Uterus (tissue), 4 donors: ENCODE data around the gene PCDHB16. TPM values are rescaled to one million over a fixed set of nuclear protein-coding genes. Genes with fewer than 3 reads are reported as not detected.
A peak's percentile ranks its signal among the peaks of the same experiment; 100 is the strongest.
"Not testable (repeated sequence)": the region's sequence is repeated elsewhere in the genome, so short reads cannot be mapped to it uniquely, and the experiment has no call there.

Experiments
- DNase-seq, 2 donors: peaks; one replicate each; pipeline ENCODE4 v3.0.0-alpha.2; 2019 to 2020
- H3K27ac ChIP-seq, 2 donors: fragments of 200-600 bp; sonication (generic); 1 replicate in 1 of 2; 2 replicates in 1 of 2; pipeline ENCODE4 v1.5.1; 2016 to 2018
- H3K27me3 ChIP-seq, 2 donors: fragments of 200-600 bp; sonication (generic); one replicate each; pipeline ENCODE4 v1.5.1; 2018 to 2019; ENCODE audit warnings: control low read depth in 1 of 2
- H3K36me3 ChIP-seq, 2 donors: fragments of 200-600 bp; sonication (generic); one replicate each; pipeline ENCODE4 v1.5.1; 2019; ENCODE audit warnings: control low read depth in 1 of 2
- H3K4me1 ChIP-seq, 2 donors: fragments of 200-600 bp; sonication (generic); one replicate each; pipeline ENCODE4 v1.5.1; 2018 to 2019; ENCODE audit warnings: control low read depth in 1 of 2
- H3K4me3 ChIP-seq, 2 donors: fragments of 200-600 bp; sonication (generic); 1 replicate in 1 of 2; 2 replicates in 1 of 2; pipeline ENCODE4 v1.5.1; 2018 to 2019; ENCODE audit warnings: mild to moderate bottlenecking in 1 of 2
- H3K9me3 ChIP-seq, 2 donors: fragments of 200-600 bp; sonication (generic); one replicate each; pipeline ENCODE4 v1.5.1; 2019; ENCODE audit warnings: control low read depth in 1 of 2
- POLR2A ChIP-seq, 2 donors: fragments of 450-650 bp; IDR thresholded peaks; one replicate each; pipeline ENCODE4 v1.6.1; 2016; ENCODE audit warnings: antibody characterized with exemption in 2 of 2, mild to moderate bottlenecking in 1 of 2, moderate library complexity in 1 of 2
- intact Hi-C: fragments of 100-400 bp; cut with DNase I; formaldehyde crosslinking; loops from one replicate; pipeline ENCODE4 v1.15.1; 2023; ENCODE audit warnings: low total_unique reads
- total RNA-seq, 4 donors: library from RNA; depleted of rRNA in 3 of 4; stranded (reverse); fragments of >200 nt in 3 of 4; gene quantifications; one replicate each; pipeline versions ENCODE4 v1.1.0 to v1.2.4, GENCODE V29; 2014 to 2023
- TF ChIP-seq, protein P1 (sequence below), 4 experiments: fragments of 200-600 bp in 2 of 4; fragments of 450-650 bp in 2 of 4; sonication (generic) in 2 of 4; IDR thresholded peaks; one replicate each; pipeline ENCODE4 v1.5.1; 2016 to 2019; ENCODE audit warnings: antibody characterized with exemption in 4 of 4, mild to moderate bottlenecking in 2 of 4, moderate library complexity in 1 of 4
- donor health status: DM: yes; HTN: yes; CAD: no.

The PCDHB16 gene
- total RNA-seq, 4 donors from 2014 or later, result 3.8 to 10.2 (median 5.0) TPM

DNA sequence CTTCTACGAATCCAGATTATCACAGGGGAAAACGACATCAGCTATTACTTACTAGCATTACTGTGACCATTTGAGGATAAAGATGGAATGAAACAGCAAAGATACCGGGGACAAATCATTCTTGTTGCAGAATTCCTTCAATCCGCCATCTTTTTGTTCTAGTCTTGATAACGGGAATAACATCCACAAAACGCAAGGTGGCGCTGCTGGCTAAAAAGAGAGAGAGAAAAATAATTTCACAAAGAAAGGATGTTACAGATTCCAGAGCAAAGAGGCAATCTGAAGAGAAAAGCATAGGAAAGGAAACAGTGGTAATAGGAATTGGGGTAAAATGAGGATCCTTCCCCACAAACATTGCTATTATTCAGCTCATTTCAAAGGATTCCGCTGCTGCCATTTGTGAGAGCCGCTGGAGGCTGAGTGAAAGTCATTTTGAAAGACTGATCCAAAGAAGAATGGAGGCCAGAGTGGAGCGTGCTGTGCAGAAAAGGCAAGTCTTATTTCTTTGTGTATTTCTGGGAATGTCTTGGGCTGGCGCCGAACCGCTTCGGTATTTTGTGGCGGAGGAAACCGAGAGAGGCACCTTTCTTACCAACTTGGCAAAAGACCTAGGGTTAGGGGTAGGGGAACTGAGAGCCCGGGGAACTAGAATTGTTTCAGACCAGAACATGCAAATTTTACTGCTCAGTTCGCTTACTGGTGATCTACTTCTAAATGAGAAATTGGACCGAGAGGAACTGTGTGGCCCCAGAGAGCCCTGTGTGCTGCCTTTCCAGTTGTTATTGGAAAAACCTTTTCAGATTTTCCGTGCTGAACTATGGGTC, 9.6 kb upstream of the PCDHB16 start, which contains the start of gene PCDHB7:
PCDHB7 (plus strand) TSS at position 264 of the 824 bp plus-strand sequence; CDS start at position 456, 192 bp downstream.
- H3K36me3 ChIP-seq, result no peaks in the 10 kb centered on the region
- no peaks in the 10 kb centered on the region for H3K4me1 ChIP-seq
- TF ChIP-seq, protein P1, sequence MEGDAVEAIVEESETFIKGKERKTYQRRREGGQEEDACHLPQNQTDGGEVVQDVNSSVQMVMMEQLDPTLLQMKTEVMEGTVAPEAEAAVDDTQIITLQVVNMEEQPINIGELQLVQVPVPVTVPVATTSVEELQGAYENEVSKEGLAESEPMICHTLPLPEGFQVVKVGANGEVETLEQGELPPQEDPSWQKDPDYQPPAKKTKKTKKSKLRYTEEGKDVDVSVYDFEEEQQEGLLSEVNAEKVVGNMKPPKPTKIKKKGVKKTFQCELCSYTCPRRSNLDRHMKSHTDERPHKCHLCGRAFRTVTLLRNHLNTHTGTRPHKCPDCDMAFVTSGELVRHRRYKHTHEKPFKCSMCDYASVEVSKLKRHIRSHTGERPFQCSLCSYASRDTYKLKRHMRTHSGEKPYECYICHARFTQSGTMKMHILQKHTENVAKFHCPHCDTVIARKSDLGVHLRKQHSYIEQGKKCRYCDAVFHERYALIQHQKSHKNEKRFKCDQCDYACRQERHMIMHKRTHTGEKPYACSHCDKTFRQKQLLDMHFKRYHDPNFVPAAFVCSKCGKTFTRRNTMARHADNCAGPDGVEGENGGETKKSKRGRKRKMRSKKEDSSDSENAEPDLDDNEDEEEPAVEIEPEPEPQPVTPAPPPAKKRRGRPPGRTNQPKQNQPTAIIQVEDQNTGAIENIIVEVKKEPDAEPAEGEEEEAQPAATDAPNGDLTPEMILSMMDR (IDR thresholded peaks at IDR 0.05), result peak in 1 of 4 experiments; percentile 25
- TF ChIP-seq POLR2A (IDR thresholded peaks at IDR 0.05), result no peak
- peak in 1 of 2 donors; percentile 34 for DNase-seq
- intact Hi-C loops, result no loop called here
- no peak within 1 kb of the TSS for H3K27ac ChIP-seq
- peaks cover 0 to 5% of the 10 kb centered on the region in 2 donors for H3K27me3 ChIP-seq
- H3K9me3 ChIP-seq, result peaks cover 3 to 29% of the 10 kb centered on the region in 2 donors
- peak within 1 kb of the TSS in 1 of 2 donors; percentile 5 for H3K4me3 ChIP-seq

GRCh38 chr5:141174291-141175104, 7.7 kb upstream of the PCDHB16 start:
- H3K27ac ChIP-seq, H3K27me3 ChIP-seq, intact Hi-C loops, DNase-seq, H3K36me3 ChIP-seq, H3K4me3 ChIP-seq, H3K4me1 ChIP-seq: not testable (repeated sequence)
- peaks cover 3 to 38% of the 10 kb centered on the region in 2 donors for H3K9me3 ChIP-seq

DNA sequence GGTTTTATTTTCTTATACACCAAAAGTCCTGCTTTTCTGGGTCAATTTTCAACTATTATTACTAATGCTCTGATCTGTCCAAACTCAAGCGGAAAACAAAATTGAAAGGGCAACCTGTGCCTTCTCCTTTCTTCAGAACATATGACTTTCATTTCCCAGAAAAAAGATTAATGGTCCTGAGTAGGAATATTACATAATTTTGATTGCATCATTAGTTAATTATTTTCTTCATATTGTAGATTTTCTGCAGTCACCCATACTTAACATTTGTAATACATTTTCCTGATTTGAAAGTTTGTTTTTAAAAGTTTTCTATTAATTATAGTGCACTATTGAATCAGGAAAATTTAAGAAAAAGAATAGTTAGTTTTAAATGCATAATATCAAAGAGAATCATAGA, 6.3 kb upstream of the PCDHB16 start:
- no peaks in the 10 kb centered on the region for H3K36me3 ChIP-seq
- no peak overlapping the region for H3K4me3 ChIP-seq
- peaks cover 0 to 5% of the 10 kb centered on the region in 2 donors for H3K27me3 ChIP-seq
- no peak for DNase-seq
- H3K27ac ChIP-seq, result no peak overlapping the region
- no peaks in the 10 kb centered on the region for H3K4me1 ChIP-seq
- TF ChIP-seq POLR2A (IDR thresholded peaks at IDR 0.05), result no peak
- TF ChIP-seq, protein P1 (IDR thresholded peaks at IDR 0.05), result no peak
- peaks cover 3 to 38% of the 10 kb centered on the region in 2 donors for H3K9me3 ChIP-seq
- intact Hi-C loops, result no loop called here

DNA sequence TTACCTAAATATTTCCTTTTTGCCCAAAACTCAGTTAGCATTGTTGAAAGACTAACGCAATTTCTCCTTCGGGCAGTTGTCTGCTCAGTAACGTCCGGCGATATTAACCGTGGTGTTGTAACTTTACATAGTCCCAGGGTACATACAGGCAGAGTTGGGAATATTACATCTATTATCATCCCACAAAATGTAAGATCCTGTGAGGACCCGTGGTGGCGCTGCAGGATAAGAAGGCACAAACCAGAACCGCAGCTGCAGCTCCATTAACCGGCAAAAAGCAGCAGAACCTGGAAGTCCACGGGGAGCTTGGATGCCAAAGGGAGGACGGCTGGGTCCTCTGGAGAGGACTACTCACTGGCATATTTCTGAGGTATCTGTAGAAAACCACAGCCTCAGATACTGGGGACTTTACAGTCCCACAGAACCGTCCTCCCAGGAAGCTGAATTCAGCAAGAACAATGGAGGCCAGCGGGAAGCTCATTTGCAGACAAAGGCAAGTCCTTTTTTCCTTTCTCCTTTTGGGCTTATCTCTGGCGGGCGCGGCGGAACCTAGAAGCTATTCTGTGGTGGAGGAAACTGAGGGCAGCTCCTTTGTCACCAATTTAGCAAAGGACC, 4.5 kb upstream of the PCDHB16 start, which contains the start of gene PCDHB8:
PCDHB8 (plus strand) TSS at position 214 of the 615 bp plus-strand sequence; CDS start at position 459, 245 bp downstream.
- DNase-seq, intact Hi-C loops, H3K27ac ChIP-seq, H3K36me3 ChIP-seq, H3K4me1 ChIP-seq, H3K4me3 ChIP-seq, H3K27me3 ChIP-seq: not testable (repeated sequence)
- peaks cover 3 to 42% of the 10 kb centered on the region in 2 donors for H3K9me3 ChIP-seq

- H3K4me3 ChIP-seq, H3K27ac ChIP-seq, H3K36me3 ChIP-seq, H3K4me1 ChIP-seq, DNase-seq, H3K27me3 ChIP-seq, intact Hi-C loops: not testable (repeated sequence)
- H3K9me3 ChIP-seq, result peaks cover 3 to 54% of the 10 kb centered on the region in 2 donors
These were observed 2.8 kb upstream of the PCDHB16 start for GRCh38 chr5:141179371-141179770.

DNA sequence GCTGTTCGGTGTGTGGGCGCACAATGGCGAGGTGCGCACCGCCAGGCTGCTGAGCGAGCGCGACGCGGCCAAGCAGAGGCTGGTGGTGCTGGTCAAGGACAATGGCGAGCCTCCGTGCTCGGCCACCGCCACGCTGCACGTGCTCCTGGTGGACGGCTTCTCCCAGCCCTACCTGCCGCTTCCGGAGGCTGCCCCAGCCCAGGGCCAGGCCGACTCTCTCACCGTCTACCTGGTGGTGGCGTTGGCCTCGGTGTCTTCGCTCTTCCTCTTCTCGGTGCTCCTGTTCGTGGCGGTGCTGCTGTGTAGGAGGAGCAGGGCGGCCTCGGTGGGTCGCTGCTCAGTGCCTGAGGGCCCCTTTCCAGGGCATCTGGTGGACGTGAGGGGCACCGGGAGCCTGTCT, 2.3 kb upstream of the PCDHB16 start:
- DNase-seq, intact Hi-C loops, H3K4me1 ChIP-seq, H3K4me3 ChIP-seq, H3K27me3 ChIP-seq, H3K36me3 ChIP-seq, H3K27ac ChIP-seq: not testable (repeated sequence)
- H3K9me3 ChIP-seq, result peaks cover 3 to 56% of the 10 kb centered on the region in 2 donors
